Fibroblast of mammary gland (primary cell): ENCODE measurements around the gene TMEM45A.

ENCODE experiments used
- DNase-seq: peaks from one replicate; pipeline ENCODE4 v3.0.0-alpha.2; 2010; ENCODE audit warnings: low read depth
- H3K4me3 ChIP-seq: 2 replicates; pipeline ENCODE4 v1.5.1; 2011; ENCODE audit warnings: low read depth, mild to moderate bottlenecking, low read length, moderate library complexity; ENCODE audit not compliant: control insufficient read depth
- TF ChIP-seq, protein P1 (sequence below): conservative IDR thresholded peaks from 2 replicates; pipeline ENCODE4 v1.5.1; 2011; ENCODE audit warnings: low read depth, low read length, inconsistent platforms; ENCODE audit not compliant: control insufficient read depth, insufficient read depth

Gene TMEM45A

DNA sequence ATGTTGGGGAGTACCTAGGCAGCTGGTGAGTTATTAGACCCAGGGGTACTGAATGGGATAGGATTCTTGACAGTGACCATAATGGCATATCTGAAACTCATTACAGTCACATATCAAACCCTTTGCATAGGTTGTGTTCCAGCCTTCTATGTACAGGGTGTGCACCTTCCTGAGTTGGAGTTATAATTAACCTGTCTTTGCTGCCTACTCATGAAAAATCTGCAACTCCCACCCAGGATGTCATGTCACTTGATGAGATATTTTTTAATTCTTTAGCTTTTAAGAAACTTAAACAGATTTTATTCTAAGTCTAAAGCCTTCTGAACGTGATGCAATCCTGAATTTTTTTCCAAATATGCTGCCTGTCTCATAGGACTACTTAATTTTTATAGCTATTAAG is 95.8 kb downstream of the TMEM45A start:
- DNase-seq: no peak
- TF ChIP-seq, protein P1, sequence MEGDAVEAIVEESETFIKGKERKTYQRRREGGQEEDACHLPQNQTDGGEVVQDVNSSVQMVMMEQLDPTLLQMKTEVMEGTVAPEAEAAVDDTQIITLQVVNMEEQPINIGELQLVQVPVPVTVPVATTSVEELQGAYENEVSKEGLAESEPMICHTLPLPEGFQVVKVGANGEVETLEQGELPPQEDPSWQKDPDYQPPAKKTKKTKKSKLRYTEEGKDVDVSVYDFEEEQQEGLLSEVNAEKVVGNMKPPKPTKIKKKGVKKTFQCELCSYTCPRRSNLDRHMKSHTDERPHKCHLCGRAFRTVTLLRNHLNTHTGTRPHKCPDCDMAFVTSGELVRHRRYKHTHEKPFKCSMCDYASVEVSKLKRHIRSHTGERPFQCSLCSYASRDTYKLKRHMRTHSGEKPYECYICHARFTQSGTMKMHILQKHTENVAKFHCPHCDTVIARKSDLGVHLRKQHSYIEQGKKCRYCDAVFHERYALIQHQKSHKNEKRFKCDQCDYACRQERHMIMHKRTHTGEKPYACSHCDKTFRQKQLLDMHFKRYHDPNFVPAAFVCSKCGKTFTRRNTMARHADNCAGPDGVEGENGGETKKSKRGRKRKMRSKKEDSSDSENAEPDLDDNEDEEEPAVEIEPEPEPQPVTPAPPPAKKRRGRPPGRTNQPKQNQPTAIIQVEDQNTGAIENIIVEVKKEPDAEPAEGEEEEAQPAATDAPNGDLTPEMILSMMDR: no peak

DNA sequence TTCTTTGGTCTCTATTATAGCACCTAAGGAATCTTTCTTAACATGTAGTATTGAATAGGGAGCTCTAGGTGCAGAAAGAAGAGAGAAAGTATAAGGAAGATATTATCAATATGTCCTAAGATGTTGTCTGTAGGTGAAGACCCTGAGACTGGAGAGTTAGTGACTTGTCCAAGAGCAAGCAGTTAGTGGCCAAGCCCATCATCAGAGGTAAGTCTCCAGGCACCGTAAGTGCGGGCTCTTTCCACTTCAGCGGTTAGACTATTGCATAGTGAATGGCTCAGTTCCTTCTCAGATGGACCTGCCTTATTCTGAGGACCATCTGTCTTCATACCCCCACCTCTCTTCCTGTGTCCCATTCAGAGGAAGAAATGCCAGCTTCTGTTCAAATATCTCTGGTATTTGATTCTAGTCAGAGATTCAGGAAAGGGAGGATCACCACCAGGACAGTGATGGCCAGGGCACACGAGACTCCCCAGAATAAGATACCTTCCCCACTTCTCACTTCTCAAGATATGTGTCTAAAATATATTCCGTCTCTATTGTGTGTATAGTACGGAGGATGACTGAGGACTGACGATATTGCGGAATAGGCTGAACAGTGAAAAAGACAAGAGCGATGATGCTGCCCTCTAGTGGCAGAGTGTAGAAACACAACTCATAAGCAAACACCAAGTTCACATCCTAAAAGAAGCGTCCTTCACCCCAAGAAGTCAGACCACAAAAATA is 97.9 kb downstream of the TMEM45A start:
- no peak overlapping the region for H3K4me3 ChIP-seq
- TF ChIP-seq, protein P1: peak; percentile 90
- DNase-seq: peak; percentile 84

More for the DNA sequence above, 95.8 kb downstream of the TMEM45A start:
- no peak overlapping the region for H3K4me3 ChIP-seq

DNA sequence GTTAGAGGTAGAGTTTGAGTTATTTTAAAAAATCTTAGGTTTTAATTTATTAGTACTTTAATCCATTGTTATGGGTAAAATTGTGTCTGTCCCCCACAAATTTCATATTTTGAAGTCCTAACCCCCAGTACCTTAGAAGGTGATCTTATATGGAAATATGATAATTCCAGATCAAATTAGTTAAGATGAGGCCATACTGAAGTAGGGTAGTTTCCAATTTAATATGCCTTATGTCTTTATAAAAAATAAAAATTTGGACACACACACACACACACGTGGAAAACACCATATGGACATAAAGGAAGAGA is 98.4 kb downstream of the TMEM45A start:
- TF ChIP-seq, protein P1: no peak
- DNase-seq: no peak
- H3K4me3 ChIP-seq: no peak overlapping the region

DNA sequence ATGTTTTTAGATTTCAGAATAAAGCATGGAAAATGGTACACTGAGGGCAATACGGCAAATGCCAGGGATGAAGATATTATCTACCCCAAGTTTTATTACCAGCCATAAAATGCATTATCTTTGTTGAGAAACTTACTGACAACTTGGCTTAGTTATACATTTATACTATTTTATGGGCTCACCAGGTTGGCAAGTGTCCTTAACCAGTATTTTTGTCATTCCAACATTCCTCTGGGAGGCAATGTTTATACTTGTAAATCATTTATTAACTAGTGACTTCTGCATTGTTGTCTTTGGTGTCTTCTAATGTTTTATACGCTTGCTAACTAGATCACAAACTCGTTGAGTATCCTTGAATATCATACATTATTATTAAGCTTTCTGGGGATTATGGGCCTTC is 99.0 kb downstream of the TMEM45A start:
- TF ChIP-seq, protein P1: no peak
- H3K4me3 ChIP-seq: no peak overlapping the region
- no peak for DNase-seq

DNA sequence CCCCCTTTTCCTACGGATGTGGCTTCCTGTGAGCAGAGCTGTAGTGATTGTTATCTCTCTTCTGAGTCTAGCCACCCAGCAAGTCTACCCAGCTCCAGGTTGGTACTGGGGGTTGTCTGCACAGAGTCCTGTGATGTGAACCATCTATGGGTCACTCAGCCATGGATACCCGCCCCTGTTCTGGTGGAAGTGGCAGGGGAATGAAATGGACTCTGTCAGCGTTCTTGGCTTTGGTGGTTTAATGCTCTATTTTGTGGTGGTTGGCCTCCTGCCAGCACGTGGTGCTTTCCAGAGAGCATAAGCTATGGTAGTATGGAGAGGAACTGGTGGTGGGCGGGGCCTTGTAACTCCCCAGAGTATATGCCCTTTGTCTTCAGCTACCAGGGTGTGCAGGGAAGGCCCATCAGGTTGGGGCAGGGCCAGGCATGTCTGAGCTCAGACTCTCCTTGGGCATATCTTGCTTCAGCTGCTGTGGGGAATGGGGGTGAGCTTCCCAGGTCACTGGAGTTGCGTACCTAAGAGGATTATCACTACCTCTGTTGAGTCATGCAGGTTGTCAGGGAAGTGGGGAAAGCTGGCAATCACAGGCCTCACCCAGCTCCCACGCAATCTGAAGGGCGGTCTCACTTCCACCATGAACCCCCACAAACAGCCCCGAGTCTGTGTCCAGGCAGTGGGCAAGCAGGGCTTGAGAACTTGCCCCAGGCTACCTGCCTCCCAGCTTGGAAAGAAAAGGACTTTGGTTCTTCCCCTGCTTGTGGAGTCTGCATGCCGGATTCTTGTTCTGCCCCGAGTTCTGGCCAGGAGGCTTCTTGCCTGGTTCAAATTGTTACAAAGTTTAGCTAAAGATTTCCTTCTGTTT is 108.0 kb downstream of the TMEM45A start:
- TF ChIP-seq, protein P1: no peak
- no peak for DNase-seq
- H3K4me3 ChIP-seq: no peak overlapping the region

DNA sequence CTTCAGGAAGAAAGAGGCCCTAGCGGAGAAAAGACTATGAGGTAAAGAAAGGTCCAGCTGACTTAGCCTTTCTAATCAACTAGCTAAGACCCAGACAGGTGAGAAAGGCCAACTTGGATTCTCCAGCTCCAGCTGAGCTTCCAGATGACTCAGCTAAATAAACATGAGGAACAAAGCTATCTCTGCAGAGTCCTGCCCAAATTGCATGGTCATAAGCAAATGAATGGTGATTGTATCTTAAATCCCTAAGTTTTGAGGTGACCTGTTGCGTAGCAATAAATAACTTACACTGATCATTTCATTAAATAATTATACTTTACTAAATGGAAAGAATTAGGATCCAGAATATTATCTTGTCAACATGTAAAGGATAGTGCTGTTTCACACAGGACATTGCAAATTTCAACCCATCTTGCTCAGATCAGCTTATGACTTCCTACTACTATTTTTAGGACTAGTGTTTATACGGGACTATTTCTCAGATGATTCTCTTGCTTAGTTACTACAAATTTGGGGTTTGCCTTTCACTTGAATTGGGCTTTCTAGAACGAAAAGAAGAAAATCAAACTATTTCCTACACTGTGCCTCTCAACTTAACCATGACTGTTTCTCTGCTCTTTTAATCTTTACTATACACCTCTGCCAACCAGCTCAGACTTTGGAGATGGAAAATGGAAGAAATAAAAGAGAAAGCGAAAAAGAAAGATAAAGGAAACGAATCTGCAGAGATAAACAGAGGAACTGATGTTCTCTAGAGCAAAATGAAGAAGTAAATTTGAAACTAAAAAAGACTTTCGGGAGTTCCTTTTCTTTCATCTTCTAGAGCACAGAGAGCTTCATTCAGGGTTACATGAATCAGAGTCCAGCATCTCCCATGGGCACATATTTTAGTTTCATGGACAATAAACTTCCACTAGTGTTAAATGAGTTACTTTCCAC is 110.4 kb downstream of the TMEM45A start:
- TF ChIP-seq, protein P1: no peak
- no peak overlapping the region for H3K4me3 ChIP-seq
- peak; percentile 15 for DNase-seq
